ENCODE results near the gene FEN1.
A peak's percentile ranks its signal among the peaks of the same experiment; 100 is the strongest.

FEN1 gene

GRCh38 chr11:61751384-61751783 lies 41.3 kb upstream of the FEN1 start:
- no peak overlapping the region for H3K4me3 ChIP-seq (ENCODE audit: low read depth, low read length)
- no peak for DNase-seq (ENCODE audit: low read depth, low spot score)
- POLR2A ChIA-PET = no interaction called here
- CTCF ChIA-PET = interaction anchor here (1.0 to 8.7 kb wide), 15 partner anchors 6 to 627 kb away, joined by 3 to 151 read pairs (median 4); partner anchors contain the start of genes FEN1 and TMEM258
- TF ChIP-seq, protein P1, sequence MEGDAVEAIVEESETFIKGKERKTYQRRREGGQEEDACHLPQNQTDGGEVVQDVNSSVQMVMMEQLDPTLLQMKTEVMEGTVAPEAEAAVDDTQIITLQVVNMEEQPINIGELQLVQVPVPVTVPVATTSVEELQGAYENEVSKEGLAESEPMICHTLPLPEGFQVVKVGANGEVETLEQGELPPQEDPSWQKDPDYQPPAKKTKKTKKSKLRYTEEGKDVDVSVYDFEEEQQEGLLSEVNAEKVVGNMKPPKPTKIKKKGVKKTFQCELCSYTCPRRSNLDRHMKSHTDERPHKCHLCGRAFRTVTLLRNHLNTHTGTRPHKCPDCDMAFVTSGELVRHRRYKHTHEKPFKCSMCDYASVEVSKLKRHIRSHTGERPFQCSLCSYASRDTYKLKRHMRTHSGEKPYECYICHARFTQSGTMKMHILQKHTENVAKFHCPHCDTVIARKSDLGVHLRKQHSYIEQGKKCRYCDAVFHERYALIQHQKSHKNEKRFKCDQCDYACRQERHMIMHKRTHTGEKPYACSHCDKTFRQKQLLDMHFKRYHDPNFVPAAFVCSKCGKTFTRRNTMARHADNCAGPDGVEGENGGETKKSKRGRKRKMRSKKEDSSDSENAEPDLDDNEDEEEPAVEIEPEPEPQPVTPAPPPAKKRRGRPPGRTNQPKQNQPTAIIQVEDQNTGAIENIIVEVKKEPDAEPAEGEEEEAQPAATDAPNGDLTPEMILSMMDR (IDR thresholded peaks at IDR 0.05; ENCODE audit: insufficient read depth, low read length, missing control alignments) = no peak

- DNase-seq (ENCODE audit: low read depth, low spot score) = no peak
- POLR2A ChIA-PET = no interaction called here
- H3K4me3 ChIP-seq (ENCODE audit: low read depth, low read length) = peak within 1 kb of the TSS; percentile 62
- TF ChIP-seq, protein P1 (IDR thresholded peaks at IDR 0.05; ENCODE audit: insufficient read depth, low read length, missing control alignments) = peak; percentile 75
- CTCF ChIA-PET = interaction anchor here (0.7 to 8.7 kb wide), 16 partner anchors 10 to 355 kb away, joined by 3 to 151 read pairs (median 8); partner anchors contain the start of genes FEN1 and TMEM258
Measured at GRCh38 chr11:61752117-61752924, 40.4 kb upstream of the FEN1 start, which contains the start of gene MYRF. Gene MYRF (plus strand): TSS chr11:61752636. CDS start chr11:61752745, 109 bp downstream.

DNA sequence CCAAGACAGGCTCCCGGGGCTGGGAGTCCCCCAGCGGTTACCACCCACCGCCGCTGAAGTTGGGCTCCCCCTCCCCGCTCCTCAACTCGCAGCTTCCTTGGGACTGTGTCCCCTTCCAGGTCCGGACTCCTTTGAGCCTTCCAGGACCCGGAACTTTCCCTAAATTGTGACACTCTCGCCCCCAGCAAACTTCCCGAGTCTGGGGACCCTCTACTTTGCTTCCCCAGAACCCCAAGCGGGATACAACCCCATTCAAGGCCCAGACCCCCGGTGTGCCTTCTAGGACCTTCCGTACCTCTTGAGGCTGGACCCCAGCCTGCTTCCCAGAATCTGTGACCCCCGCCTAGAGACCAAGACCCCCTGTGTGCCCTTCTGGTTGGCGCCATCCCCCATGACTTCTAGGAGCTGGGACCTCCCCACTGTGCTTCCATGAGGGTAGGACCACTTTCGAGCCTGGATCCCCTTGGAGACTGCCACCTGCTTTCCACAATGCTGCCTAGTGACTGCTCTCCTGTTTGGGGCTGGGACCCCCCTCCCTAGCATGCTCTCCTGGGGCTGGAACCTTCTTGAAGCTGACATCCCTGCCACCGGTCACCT lies 39.7 kb upstream of the FEN1 start:
- ChIA-PET CTCF (interaction anchor here (0.6 to 4.0 kb wide), 10 partner anchors 9 to 355 kb away, joined by 3 to 27 read pairs (median 6); no protein-coding TSS in a partner anchor), POLR2A (no interaction called here)
- peak overlapping the region; percentile 62 for H3K4me3 ChIP-seq (ENCODE audit: low read depth, low read length)
- DNase-seq (ENCODE audit: low read depth, low spot score) = no peak
- TF ChIP-seq, protein P1 (IDR thresholded peaks at IDR 0.05; ENCODE audit: insufficient read depth, low read length, missing control alignments) = no peak

- no peak overlapping the region for H3K4me3 ChIP-seq (ENCODE audit: low read depth, low read length)
- TF ChIP-seq, protein P1 (IDR thresholded peaks at IDR 0.05; ENCODE audit: insufficient read depth, low read length, missing control alignments) = no peak
- ChIA-PET POLR2A (no interaction called here), CTCF (interaction anchor here (0.6 to 4.0 kb wide), 8 partner anchors 8 to 355 kb away, joined by 3 to 27 read pairs (median 8); no protein-coding TSS in a partner anchor)
- DNase-seq (ENCODE audit: low read depth, low spot score) = no peak
Measured at GRCh38 chr11:61753672-61754071, 39.0 kb upstream of the FEN1 start.

DNA sequence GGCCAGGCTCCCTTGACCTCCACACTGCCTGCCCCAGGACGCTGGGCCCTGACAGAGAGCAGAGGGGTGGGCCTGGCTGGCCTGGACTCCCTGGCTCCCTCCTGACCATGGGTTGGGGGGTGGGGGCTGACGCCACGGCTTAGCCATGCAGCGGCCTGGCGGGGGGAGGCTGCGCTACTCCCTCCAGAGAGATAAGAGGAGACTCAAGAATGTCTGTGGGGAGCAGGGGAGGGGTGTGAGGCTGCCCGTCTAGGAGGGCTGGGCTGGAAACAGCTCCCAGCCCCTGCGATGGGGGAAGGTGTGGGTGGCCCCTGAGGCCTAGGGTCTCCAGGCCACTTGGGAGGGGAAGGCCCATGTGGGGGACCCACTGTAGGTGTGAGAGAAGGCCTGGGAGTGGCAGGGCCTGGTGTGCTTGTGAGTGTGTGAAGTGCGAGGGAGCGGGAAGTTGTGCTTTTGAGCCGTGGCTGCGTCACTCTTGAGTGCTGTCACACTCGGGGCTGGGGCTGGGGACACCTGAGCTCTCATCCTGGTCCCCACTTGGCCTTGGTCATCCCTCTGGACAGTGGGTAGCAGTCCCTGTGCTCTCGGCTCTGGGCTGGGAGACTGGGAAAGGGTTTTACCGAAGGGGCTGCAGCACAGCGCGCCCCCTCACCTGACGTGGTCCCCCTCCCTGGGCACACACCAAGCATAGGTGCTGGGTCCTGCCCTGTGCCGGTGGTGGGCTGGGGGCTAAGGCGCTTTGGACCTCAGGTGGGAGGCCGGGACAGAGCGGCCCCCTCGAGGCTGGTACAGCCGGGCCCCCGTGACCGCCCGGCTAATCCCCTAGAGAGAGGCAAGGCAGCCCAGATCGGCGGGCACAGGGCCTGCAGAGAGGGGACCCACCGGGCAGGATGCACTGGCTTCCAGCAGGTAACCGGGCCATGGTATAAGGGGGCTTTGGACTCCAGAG lies 37.9 kb upstream of the FEN1 start:
- no peak overlapping the region for H3K4me3 ChIP-seq (ENCODE audit: low read depth, low read length)
- CTCF ChIA-PET = interaction anchor here (1.0 to 5.1 kb wide), 8 partner anchors 6 to 353 kb away, joined by 3 to 42 read pairs (median 6); no protein-coding TSS in a partner anchor
- no peak for DNase-seq (ENCODE audit: low read depth, low spot score)
- TF ChIP-seq, protein P1 (IDR thresholded peaks at IDR 0.05; ENCODE audit: insufficient read depth, low read length, missing control alignments) = no peak
- POLR2A ChIA-PET = no interaction called here
